ENCODE results near the gene VSNL1.

Gene VSNL1

DNA sequence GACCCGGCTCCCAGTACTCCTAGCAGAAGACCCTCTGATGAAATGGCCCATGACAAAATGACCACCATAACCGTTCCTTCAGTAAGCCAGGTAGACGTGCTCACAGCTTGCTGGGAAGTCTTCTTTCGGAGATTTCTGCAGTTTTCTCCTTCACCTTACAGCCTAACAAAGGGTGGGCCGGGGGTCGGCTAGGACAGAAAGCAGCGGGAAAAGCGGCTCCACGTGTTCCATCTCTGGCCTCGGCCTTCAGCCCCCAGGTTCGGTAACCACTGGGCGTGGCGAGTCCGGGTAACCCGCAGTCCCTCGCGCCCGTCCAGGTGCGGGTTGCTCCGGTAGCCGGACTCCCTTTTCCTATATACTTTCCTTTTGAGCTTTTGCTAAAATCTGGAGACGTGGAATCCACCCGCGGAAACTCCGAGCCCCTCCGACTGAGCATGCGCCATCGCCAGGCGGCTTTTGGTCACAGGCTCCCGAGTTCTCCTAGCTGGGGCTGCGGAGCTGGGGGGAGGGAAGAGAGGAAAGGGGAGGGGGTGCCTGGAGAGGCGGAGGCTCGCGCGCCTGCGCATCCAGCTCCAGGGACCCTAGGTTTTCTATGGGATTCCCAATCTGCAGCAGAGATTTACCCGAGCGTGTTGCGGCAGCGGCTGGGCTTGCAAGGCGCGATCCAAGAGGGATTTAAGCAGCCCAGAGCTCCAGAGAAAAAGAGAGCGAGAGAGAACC is at the start of gene VSNL1:
VSNL1 (plus strand) TSS at position 604 of the 720 bp plus-strand sequence. CDS start 51,379 bp downstream, outside the sequence.
- DNase-seq (ENCODE audit: low read depth) = no peak

DNA sequence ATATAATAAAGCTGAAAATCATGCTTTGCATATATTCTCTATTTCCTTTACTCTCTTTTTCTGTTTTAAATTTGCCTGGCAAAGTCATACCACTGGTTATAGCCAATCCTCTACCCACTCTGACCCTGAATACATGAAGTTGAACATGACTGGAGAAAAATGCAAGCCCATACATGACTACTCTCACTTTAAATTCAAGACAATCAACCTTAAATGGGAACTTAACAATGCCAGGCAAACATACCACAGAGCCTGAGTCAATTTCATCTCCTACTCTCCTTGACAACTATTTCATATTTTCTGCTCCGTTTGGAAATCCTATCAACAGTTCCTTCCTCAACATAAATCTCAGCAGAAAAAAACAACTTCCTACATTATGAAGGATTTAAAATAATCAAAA is 44.9 kb upstream of the VSNL1 start:
- DNase-seq (ENCODE audit: low read depth) = no peak

DNA sequence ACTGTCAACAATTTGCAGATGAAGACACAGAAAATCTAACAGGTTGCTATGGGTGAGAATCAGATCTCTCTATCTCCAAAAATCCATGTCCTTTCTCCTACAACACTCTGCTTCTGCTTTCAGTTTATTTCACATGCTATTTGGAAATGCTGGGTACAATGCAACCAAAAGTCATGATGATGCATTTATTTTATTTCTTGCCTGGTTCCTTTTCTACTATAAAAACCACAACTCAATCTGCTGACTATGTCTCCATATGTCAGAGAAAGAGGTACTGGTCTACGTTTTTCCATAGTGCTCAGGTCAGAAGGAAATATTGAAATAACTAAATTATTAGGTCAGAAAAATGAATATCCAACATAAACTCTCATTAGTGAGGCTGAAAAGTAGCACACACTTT is 42.8 kb upstream of the VSNL1 start:
- DNase-seq (ENCODE audit: low read depth) = no peak

DNA sequence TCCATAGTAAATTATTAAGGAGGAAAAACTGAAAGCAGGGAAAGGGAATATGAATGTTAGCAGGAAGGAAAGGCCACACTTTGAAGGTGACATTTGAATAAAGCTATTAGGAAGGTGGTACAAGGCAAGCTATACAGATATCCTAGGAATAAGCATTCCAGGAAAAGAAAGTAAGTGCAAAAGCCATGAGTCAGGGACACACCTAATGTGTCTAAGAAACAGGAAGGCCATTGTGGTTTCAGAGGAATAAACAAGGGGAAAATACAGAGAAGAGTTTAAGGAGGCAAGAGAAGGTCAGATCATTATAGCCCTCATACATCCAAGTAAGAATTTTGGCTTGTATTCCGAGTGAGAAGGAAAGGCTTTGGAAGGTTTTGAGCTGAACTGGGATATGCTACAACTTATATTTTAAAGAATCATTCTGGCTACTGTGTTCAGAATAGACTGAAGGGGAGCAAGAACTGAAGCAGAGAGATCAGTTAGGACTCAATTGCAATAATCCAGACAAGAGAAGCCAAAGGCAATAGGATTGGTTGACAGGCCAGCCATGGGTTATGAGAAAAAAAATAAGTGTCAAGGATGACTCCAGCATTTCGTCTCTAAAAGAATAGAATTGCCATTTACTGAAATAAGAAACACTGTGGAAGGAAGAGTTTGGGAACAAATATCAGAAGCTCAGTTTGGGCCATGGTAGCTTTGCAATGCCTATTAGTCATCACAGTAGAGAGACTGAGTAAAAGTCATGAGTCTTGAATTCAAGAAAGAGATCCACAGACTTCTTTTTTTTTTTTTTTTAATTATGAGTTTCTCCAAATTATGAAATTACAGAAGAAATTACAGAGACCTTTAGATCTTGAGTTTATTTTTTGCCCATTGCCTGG is 33.5 kb upstream of the VSNL1 start:
- DNase-seq (ENCODE audit: low read depth) = no peak

DNA sequence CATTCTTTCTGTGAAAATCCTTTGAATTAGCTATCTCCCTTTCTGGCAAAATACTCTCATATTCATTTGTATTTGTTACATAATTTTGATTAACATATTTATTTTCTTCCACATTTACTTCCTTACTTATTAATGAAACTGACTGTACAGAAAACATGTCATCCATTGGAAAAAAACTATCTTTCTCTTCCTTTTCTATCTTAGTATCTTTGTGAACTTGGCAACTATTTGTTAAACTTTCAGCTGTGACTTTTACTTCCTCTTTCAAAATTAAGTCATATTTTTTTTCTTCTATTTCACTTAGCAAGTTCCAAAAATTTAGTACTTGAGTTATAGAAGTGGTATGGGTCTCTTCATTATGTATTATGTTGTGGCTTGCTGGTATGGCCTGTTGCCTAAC is 24.8 kb upstream of the VSNL1 start:
- no peak for DNase-seq (ENCODE audit: low read depth)

DNA sequence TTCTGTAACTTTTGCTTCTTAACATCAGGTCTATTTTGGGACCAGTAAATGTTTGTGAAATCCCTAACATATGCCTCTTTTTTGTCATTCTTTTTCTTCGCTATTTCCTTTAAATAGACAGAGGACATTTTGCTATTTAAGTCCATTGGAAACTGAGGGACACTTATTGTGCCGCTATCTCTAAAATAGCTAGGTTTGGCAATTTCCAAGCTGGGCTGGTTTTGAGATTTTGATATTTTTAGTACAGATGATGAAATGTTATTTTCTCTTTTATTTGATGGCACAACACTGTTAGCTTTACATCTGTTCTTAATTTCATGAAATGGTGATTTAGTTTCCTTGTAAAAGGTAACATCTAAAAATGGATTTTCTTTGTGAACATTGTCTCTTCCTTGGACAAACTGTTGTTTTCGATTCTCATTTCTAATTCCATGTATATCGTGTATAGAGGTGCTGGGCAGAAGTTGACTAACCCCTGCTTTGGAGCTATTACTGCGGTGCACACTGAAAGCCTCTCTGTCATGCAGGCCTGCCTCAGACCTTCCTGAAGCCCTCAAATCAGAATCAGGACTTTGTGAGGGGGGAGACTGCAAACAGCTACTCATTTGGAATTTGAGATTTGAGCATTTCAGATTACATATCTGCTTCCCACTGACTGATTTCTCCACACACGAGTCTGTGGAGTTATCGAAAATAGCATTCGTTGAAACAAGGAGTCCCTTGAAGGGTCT is 22.9 kb upstream of the VSNL1 start:
- no peak for DNase-seq (ENCODE audit: low read depth)

DNA sequence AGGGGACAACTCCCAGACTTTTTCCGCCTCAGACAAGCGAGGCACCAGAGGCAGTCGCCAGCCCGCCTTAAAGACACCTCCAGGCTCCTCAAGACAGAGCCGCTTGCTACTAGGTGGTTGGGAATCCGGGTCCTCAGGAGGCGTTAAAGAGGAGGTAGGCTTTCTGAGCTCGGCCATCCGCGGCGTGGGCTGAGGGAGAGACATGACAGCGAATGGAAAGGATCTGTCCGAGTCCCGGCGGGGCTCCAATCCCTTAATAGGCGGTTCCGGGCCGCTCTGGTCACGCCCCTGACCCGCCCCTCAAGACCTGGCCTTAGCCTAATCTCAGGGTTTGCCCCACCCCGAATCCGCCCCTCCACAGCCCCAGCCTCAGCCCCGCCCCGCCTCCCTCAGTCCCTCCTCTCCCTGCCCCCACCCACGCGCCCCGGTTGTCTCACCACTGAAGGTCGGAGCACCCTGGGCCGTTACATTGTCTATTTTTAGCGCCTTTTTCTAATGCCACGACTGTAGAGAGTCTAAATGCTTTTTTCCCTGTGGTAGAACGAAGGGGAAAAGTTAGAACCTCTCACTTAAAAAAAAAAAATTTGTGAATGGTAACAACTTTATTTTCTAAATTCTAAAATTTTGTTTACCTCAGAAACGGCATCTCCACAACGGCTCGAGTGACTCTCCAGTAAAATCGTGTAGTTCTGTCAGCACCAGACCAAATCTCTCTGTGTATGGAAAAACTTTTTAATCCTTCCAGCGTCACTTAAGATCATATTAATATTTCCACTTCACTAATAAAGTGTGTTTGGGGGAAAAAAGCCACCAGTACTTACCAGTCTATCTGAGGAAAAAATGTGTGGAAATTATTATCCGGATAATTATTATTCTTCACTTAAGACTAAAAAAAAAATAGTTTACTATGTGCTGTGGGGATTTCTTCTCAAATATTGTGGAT is 22.0 kb upstream of the VSNL1 start, which contains the start of gene RAD51AP2:
RAD51AP2 (minus strand) TSS at position 229 of the 943 bp plus-strand sequence; CDS start at position 204, 25 bp downstream.
- DNase-seq (ENCODE audit: low read depth) = no peak

DNA sequence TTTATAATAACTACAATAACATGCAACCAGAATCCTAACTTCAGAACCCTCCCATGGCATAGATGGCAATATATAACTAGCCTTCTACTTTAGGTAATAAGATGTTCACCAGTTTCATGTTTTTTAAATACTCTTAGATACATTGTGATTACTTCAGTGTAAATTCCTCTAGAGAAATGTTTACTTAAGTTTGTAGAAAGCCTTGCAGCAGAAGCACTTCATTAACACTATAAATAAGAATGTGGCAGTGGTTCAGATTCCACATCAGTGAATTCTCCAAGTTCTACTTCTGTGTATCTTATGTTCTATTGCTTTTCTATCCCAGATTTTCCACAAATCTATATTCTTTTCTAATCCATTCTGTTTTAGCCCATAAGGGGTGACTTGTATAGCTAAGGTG is 21.0 kb upstream of the VSNL1 start:
- DNase-seq (ENCODE audit: low read depth) = no peak

DNA sequence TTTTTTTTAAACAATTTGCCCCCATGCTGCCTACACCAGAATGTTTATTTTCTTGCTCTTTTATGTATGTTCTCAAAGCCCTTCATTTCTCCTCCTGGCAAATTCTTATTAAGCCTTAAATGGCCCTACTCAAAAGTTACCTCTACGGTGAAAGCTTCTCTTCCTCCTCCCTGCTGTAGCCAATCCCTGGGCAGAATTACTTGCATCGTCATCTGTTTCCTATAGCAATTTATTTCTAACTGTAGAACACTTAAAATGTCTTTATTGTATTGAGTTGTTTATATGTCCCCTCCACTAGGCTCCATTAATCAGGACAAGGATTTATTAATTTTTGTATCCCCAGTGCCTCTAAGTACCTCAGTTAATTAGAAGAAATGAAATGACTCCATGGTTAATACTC is 19.7 kb upstream of the VSNL1 start:
- no peak for DNase-seq (ENCODE audit: low read depth)

DNA sequence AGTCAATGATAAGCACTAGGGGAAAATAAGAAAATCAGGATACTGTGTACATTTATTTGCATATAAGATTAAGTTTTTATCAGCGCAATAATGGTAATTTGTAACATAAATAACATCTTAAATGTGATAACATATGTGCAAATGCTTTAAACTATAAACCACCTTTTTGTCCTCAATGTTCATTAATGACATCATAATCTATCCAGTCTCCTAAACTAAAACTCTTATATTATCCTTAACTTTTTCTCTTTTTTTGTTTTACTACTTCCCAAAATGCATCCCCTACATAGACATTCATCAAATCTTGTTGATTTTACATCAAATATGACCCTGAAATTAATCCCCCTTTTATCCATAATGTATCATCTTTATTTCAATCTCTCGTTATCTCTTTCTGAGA is 18.9 kb upstream of the VSNL1 start:
- no peak for DNase-seq (ENCODE audit: low read depth)

DNA sequence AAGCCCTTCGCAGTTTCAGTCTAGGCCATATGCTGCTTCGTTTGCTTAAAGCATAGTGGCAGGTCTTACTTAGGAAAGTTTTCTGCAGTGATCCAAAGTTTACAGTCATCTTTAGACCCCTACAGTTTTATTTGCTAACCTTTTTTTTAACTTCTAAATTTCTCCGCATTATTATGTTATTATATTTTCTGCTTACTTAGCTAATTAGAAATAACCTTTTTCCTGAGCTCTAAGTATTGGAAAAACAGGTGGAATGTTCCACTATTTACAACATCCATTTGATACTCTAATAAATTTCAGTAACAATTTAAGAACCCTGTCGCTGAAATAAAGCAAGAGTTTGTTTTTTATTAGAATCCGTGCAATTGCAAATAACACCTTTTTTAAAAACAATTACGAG is 18.2 kb upstream of the VSNL1 start:
- no peak for DNase-seq (ENCODE audit: low read depth)

DNA sequence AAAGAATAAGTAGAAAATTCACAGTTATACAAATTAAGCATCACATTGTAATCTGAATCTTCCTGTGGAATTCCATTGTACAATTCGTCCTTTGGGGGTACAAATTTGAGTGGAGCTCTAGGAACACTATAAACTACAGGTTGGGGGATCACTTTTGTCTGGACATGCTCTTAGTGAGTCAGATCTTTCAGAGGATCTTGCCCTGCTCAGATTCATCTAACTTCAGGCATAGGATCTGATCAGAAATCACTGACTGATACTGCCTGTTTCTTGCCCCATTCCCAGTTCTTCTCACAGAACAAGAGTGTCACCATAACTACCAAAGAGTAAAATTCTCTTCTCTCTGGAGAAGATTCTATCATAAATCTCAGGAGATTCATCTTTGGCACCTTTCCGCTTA is 10.7 kb upstream of the VSNL1 start:
- no peak for DNase-seq (ENCODE audit: low read depth)

DNA sequence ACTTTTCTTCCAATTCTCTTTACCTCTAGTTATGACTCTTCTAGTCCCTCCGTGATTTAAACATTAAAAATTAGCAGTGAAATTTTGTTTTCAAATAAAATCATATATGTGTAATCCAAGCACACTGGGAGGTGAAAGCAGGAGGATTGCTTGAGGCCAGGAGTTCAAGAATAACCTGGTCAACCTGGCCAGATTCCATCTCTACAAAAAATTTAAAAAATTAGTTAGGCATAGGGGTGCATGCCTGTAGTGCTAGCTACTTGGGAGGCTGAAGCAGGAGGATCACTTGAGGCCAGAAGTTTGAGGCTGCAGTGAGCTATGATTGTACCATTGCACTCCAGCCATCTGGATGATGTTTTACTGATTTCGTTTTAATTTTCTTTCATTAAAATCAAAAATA is 7.0 kb upstream of the VSNL1 start:
- no peak for DNase-seq (ENCODE audit: low read depth)

DNA sequence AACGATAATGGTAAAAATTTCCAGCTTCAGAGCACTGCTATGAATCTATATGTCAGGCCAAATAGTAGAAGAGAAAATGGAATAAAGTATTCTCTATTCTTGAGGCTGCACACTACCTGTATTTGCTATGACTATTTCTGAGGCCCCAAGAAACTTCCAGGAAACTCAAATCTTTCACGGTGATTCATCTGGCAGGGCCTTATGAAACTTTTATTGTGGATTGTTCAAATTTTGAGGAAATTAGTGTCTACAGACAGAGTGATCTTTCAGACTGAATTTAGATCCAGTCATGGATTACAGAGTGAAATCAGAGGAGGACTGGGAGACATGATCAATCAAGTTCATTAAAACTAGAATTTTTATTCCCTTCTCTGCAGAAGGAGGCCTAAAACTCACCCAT is 4.1 kb upstream of the VSNL1 start:
- no peak for DNase-seq (ENCODE audit: low read depth)

DNA sequence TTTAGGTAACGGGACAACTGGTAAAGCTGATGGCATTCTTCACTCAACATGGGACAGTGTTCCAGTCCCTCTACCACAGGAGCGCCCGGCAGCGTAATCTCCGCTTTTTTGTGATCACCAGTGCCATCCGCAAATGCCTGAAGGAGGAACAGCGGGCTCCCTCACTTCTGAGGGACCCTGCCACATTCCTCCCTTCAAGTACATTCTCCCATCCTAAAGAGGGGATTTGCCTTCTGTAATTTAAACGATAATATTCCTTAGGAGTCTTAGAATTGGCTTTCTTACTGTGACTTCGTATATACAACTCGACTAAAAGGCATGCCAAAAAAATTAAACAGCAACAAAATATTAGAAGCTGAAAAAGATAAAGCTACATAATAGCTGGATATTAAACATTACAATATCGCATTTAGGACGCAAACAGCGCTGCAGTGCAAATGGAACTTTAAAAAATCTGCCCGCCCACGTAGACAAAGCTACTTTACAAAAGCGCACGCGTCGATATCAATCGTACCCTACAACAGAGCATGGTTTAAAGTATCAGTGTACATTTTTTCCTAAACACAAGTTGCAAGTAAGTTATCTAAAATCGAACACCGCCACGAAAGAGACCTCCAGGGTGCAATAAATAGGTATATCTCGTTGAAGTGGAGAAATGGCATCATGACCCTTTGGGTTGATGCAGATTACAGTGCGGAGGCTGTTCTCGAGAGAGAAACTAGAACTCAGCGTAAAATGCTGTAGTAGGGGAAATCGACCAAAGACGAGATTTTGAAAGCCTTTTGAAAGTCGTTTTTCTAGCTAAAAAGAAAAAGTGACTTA is 2.3 kb upstream of the VSNL1 start:
- no peak for DNase-seq (ENCODE audit: low read depth)

DNA sequence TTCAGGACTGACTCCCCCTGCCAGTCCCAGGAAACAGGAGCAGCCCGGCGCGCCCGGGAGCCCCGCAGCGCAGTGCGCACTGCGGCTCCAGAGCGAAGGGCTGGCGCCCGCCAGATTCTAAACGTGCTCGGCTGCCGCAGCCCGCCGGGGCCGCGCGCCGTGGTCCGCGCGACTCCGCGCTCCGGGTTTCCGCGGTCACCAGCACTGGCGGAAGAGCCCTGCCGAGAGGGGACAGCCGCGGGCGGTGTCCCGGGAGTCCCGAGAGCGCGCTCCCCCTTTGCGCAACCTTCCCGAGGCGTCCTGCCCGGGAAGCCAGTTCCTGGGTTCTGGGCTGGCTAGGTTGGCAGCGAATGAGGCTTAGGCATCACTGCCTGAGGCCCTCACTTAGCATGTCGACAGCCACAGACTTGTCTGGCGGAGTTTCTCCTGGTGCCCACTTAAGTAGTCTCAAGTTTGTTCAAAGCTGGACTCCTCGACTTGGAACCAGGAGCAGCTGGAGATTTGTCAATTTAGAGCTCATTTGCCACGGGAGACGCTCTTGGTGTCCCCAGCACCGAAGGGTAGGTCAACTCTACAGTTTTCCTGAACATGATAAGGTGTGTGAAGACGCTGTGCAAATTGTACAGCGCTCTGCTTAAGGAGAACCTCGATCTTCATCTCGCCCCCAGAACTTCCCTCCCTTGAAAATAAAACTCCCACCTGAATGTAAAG is 1.5 kb upstream of the VSNL1 start:
- DNase-seq (ENCODE audit: low read depth) = no peak

DNA sequence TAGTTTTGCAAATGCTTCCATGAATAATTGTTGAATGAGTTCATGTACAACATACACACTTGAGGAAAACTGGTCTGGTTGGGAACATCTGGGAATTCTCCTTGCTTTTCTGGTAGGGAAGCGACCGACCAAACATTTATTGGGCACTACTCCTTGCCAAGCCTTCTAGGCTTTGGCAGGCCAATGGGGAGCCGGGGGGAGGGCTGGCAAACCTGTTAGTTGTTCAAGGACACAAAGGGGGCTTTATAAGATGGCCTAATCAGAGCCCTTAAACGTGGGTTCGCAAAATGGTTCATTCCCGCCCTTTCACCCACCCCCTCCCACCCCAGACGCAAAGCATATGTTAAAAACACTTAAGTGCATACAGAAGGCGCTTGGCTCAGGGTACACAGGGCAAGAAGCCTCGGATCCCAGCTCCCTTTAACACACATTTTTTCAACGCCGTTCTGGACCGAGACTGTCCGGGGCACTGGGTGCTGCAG is 844 bp upstream of the VSNL1 start:
- DNase-seq (ENCODE audit: low read depth) = no peak

DNA sequence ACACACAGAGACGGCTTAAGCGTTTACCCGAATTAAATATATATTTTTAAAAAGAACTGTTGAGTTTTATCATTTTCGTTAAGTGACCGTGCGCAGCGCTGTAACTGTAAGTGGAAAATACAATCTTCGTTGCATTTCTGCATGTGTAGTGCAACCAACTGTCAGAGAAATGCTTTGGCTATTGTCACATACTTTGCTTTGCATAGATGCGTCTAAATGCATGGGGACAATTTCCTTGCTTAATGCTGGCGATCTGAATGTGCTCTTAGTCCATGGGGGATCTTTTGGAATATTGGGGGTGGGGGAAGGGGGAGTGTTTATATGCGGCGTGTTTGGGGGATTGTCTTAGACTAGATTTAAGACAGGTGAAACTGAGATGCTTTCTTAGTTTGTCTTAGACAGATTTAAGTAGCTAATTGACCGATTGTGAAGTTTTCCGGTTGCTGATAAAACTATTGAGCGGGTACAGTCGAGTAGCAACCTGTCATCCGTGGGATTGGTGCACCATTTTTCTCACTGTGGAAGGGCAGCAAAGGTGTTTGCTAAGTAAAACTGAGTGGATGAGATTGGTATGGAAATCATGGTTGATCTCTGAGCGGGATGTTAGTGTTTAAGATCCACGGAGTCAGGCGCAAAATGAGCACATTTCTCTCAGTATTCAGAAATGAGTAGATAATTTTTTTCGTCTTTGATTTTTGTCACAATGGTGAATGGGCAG is 476 bp downstream of the VSNL1 start:
- DNase-seq (ENCODE audit: low read depth) = no peak

DNA sequence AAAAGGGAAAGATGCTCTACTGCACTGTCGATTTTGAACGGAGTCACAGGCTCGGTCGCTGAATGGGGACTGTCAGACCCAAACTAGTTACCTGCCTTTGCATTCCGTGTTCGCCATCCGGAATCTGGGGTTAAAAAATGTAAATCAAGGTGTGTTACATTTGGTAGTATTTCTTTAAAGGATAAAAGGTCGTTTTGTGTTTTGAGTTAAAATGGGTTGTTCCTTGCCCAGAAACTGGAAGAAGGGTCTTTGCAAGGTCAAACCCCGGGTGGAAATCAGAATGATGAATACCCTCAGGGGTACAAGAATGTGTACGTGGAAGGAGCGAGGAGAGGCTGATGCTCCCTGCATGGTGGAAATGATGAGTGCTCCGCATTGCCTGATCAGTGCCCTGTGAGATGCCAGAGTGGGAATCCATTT is 1.0 kb downstream of the VSNL1 start:
- DNase-seq (ENCODE audit: low read depth) = no peak

Measured in stimulated activated CD8-positive, alpha-beta memory T cell treated with anti-CD3 and anti-CD28 coated beads, Interleukin-12 subunit alpha, Interleukin-12 subunit beta, amount 100 ng/mL, for 4 hours (primary cell).